K562 (cell line): ENCODE measurements around the gene MAN1B1. TPM values are rescaled to one million over a fixed set of nuclear protein-coding genes. Genes with fewer than 3 reads are reported as not detected.

ENCODE experiments used
- ATAC-seq: fragments of 200-7000 bp; cut with Tn5 transposase; 3 replicates; pipeline ENCODE4 v1.9.1; 2020; ENCODE audit warnings: moderate library complexity
- BruUV-seq: library from RNA; stranded (reverse); fragments of 400-500 nt; replicated peaks from 2 replicates; lab custom pipeline; 2021; lab: Mats Ljungman, UMichigan
- CTCF ChIA-PET: fragments of 300-600 bp; formaldehyde crosslinking; extraction: SDS; loops from one replicate; lab custom pipeline; 2021; ENCODE audit warnings: low intra/inter-chr PET ratio; lab: Yijun Ruan, JAX
- POLR2A ChIA-PET: fragments of 300-600, 350-650 bp; sonication (Branson Sonifier 250); formaldehyde crosslinking; extraction: SDS; loops from one replicate; lab custom pipeline; 2021; ENCODE audit warnings: antibody characterized with exemption, inconsistent platforms; lab: Yijun Ruan, JAX
- DNase-seq, 4 experiments: peaks; one replicate each; pipeline versions ENCODE4 v3.0.0 to v3.0.0-alpha.2; 2011 to 2018; ENCODE audit warnings: low spot score in 3 of 4, mixed read lengths in 3 of 4; ENCODE audit errors: extremely low read depth in 1 of 4
- FAIRE-seq: peaks from 2 replicates; lab custom pipeline; 2011; peaks lifted over from hg19 to GRCh38; lab: Jason Lieb, UNC
- H2AFZ ChIP-seq: 2 replicates; pipeline ENCODE4 v1.6.0; 2011; ENCODE audit warnings: low read depth, low read length, control low read depth, inconsistent platforms
- H3K27ac ChIP-seq: fragments of 200-600 bp; 3 replicates; pipeline ENCODE4 v1.8.0; 2011; ENCODE audit warnings: low read depth, mild to moderate bottlenecking, control low read depth, inconsistent platforms, low read length, moderate library complexity, mixed read lengths; ENCODE audit errors: extremely low read depth
- H3K27me3 ChIP-seq, 2 experiments: fragments of 300-600 bp in 1 of 2; 2 replicates in 1 of 2; 3 replicates in 1 of 2; pipeline versions ENCODE4 v1.6.0 to v1.8.0; 2011; ENCODE audit warnings: inconsistent platforms in 2 of 2, low read length in 2 of 2, mild to moderate bottlenecking in 1 of 2, mixed read lengths in 1 of 2, moderate library complexity in 1 of 2; ENCODE audit not compliant: control insufficient read depth in 2 of 2, insufficient read depth in 2 of 2
- H3K36me3 ChIP-seq: fragments of 300-600 bp; 3 replicates; pipeline ENCODE4 v1.8.0; 2011; ENCODE audit warnings: mild to moderate bottlenecking, low read length, inconsistent platforms; ENCODE audit not compliant: control insufficient read depth, insufficient read depth
- H3K4me1 ChIP-seq, 2 experiments: fragments of 200-600 bp in 1 of 2; replicated peaks in 1 of 2; 2 replicates in 1 of 2; 3 replicates in 1 of 2; pipeline versions ENCODE4 v1.5.1 to v1.8.0; 2011; ENCODE audit warnings: inconsistent platforms in 2 of 2, low read length in 2 of 2, mild to moderate bottlenecking in 1 of 2, mixed read lengths in 1 of 2, moderate library complexity in 1 of 2; ENCODE audit not compliant: control insufficient read depth in 2 of 2, insufficient read depth in 2 of 2
- H3K4me2 ChIP-seq: 2 replicates; pipeline ENCODE4 v1.6.1; 2011; ENCODE audit warnings: low read length, control low read depth, inconsistent platforms, mixed read lengths; ENCODE audit not compliant: insufficient read depth
- H3K4me3 ChIP-seq: fragments of 200-600 bp; sonication (generic), shearing (Covaris generic); 2 replicates; pipeline ENCODE4 v1.5.1; 2016; ENCODE audit warnings: control low read depth, inconsistent platforms
- H3K79me2 ChIP-seq: fragments of 200-600 bp; 3 replicates; pipeline ENCODE4 v1.8.0; 2011; ENCODE audit warnings: low read length, inconsistent platforms; ENCODE audit not compliant: control insufficient read depth, insufficient read depth
- H3K9ac ChIP-seq, 2 experiments: 2 replicates each; pipeline versions ENCODE4 v1.6.0 to v1.6.1; 2011; ENCODE audit warnings: low read depth in 2 of 2, low read length in 2 of 2, control low read depth in 1 of 2, inconsistent platforms in 1 of 2, mild to moderate bottlenecking in 1 of 2, mixed read lengths in 1 of 2; ENCODE audit not compliant: insufficient read depth in 1 of 2
- H3K9me1 ChIP-seq: one replicate; pipeline ENCODE4 v1.6.0; 2011; ENCODE audit warnings: inconsistent platforms, mild to moderate bottlenecking, low read length, moderate library complexity; ENCODE audit not compliant: control insufficient read depth, insufficient read depth
- H3K9me3 ChIP-seq: replicated peaks from 2 replicates; pipeline ENCODE4 v1.5.1; 2011; ENCODE audit warnings: low read depth, low read length, inconsistent platforms; ENCODE audit not compliant: control insufficient read depth, insufficient read depth
- H4K20me1 ChIP-seq: replicated peaks from 2 replicates; pipeline ENCODE4 v1.6.1; 2011; ENCODE audit warnings: low read length, inconsistent platforms, mixed read lengths; ENCODE audit not compliant: control insufficient read depth, insufficient read depth
- CBX2 ChIP-seq: fragments of 200-600 bp; sonication (generic); IDR thresholded peaks from one replicate; pipeline ENCODE4 v1.6.1; 2012; ENCODE audit warnings: mild to moderate bottlenecking, low read length, inconsistent platforms; ENCODE audit not compliant: insufficient read depth, poor library complexity, severe bottlenecking
- CTCFL ChIP-seq: IDR thresholded peaks from 2 replicates; pipeline ENCODE4 v1.6.1; 2011; ENCODE audit warnings: borderline replicate concordance, low read depth, mild to moderate bottlenecking, moderate library complexity, low read length; ENCODE audit not compliant: insufficient read depth, poor library complexity, severe bottlenecking
- E2F6 ChIP-seq, 2 experiments: IDR thresholded peaks; 2 replicates each; pipeline ENCODE4 v1.6.1; 2011; ENCODE audit warnings: borderline replicate concordance in 1 of 2, control low read depth in 1 of 2, low read depth in 1 of 2, low read length in 1 of 2, mild to moderate bottlenecking in 1 of 2, mixed read lengths in 1 of 2, moderate library complexity in 1 of 2; ENCODE audit not compliant: insufficient read depth in 1 of 2, insufficient read length in 1 of 2, poor library complexity in 1 of 2, severe bottlenecking in 1 of 2; ENCODE audit errors: extremely low read depth in 1 of 2
- GABPB2 ChIP-seq: fragments of 250-450 bp; sonication (Bioruptor Pico); conservative IDR thresholded peaks from 2 replicates; pipeline ENCODE4 v1.5.1; 2021; ENCODE audit warnings: mild to moderate bottlenecking
- HEY1 ChIP-seq: fragments of 250-450 bp; sonication (Bioruptor Pico); IDR thresholded peaks from 2 replicates; pipeline ENCODE4 v1.5.0; 2020; ENCODE audit warnings: mild to moderate bottlenecking, moderate library complexity, borderline replicate concordance
- HLTF ChIP-seq: fragments of 450-650 bp; IDR thresholded peaks from 2 replicates; pipeline ENCODE4 v1.6.1; 2016
- PCBP1 ChIP-seq: fragments of 200-400 bp; formaldehyde crosslinking; IDR thresholded peaks from 2 replicates; pipeline ENCODE4 v1.6.1; 2018; ENCODE audit warnings: mild to moderate bottlenecking, low read depth, low read length; ENCODE audit not compliant: poor library complexity, severe bottlenecking
- TEAD1 ChIP-seq, 2 experiments: fragments of 450-650 bp in 1 of 2; sonication (generic) in 1 of 2; formaldehyde crosslinking; IDR thresholded peaks; 2 replicates each; pipeline versions ENCODE4 v1.4.0 to v1.8.0; 2020 to 2022; ENCODE audit warnings: mild to moderate bottlenecking in 2 of 2, missing genetic modification reagents in 1 of 2
- THAP7 ChIP-seq: fragments of 250-450 bp; sonication (Bioruptor Pico); IDR thresholded peaks from 2 replicates; pipeline ENCODE4 v1.5.0; 2021
- ZBTB12 ChIP-seq: fragments of 250-450 bp; sonication (Bioruptor Pico); IDR thresholded peaks from 2 replicates; pipeline ENCODE4 v1.4.0; 2020
- ZKSCAN8 ChIP-seq: fragments of 200-800 bp; sonication (Bioruptor generic); IDR thresholded peaks from 2 replicates; pipeline ENCODE4 v1.6.1; 2016; ENCODE audit warnings: missing genetic modification characterization, missing compliant biosample characterization
- ZNF780A ChIP-seq: fragments of 250-450 bp; sonication (Bioruptor Pico); IDR thresholded peaks from 2 replicates; pipeline ENCODE4 v1.5.0; 2021; ENCODE audit warnings: mild to moderate bottlenecking
- WGBS: fragments of 100-300 bp; shearing (Covaris generic); methylation state at CpG from one replicate; pipeline ENCODE4 v1.1.6; 2016; ENCODE audit warnings: low coverage, mixed read lengths; ENCODE audit not compliant: insufficient coverage; ENCODE audit errors: missing lambda C conversion rate; 5-methylcytosine and 5-hydroxymethylcytosine counted together
- in situ Hi-C: fragments of 300-500 bp; cut with MboI; formaldehyde crosslinking; loops from 4 replicates; pipeline ENCODE4 v1.15.0; 2018; ENCODE audit warnings: inconsistent platforms, mixed read lengths
- intact Hi-C: fragments of 100-400 bp; cut with micrococcal nuclease; formaldehyde crosslinking; loops from 2 replicates; pipeline ENCODE4 v1.14.2; 2022
- polyA plus RNA-seq, 8 experiments: library from polyadenylated mRNA; depleted of rRNA in 4 of 8; stranded (reverse) in 5 of 8; unstranded in 3 of 8; fragments of >200 nt; fragmentation: Nextera tagmentation in 2 of 8; fragmentation: Illumina TruSeq in 1 of 8; extraction: Ambion mirVana in 2 of 8; extraction: Trizol in 1 of 8; gene quantifications; 2 replicates each; pipeline versions ENCODE4 v1.2.1 to v1.2.3, GENCODE V29; 2011 to 2014; ENCODE audit warnings: inconsistent platforms in 1 of 8, missing spikeins in 1 of 8
- total RNA-seq, 7 experiments: library from RNA; depleted of rRNA in 6 of 7; stranded (reverse); fragments of >200 nt in 6 of 7; fragmentation: Illumina TruSeq in 2 of 7; extraction: Trizol in 2 of 7; gene quantifications; 2 replicates each; pipeline versions ENCODE4 v1.2.1 to v1.2.3, GENCODE V29; 2011 to 2021; ENCODE audit warnings: low replicate concordance in 1 of 7

The MAN1B1 gene
- total and polyA plus RNA-seq, 9 of the 15 experiments (the other 6 are each of a cell fraction or from before 2014, with no cell fraction given) = 0.55 to 36.6 (median 27.3) TPM

GRCh38 chr9:137069508-137070091, 17.2 kb upstream of the MAN1B1 start:
- Histone ChIP-seq H3K4me3 (peak overlapping the region; percentile 65), H3K4me1 (peaks cover 32 to 80% of the 10 kb centered on the region in 2 experiments), H3K79me2 (peaks cover 39% of the 10 kb centered on the region), H3K27me3 (no peaks in the 10 kb centered on the region), H3K9me3 (no peaks in the 10 kb centered on the region), H4K20me1 (peaks cover 14% of the 10 kb centered on the region), H3K9ac (peak overlapping the region; percentile 86 to 94; a peak in 3 of 4 replicates), H3K9me1 (peaks cover 8% of the 10 kb centered on the region), H3K36me3 (peaks cover 29% of the 10 kb centered on the region; the same call in 2 of the 3 replicates), H2AFZ (no peak overlapping the region), H3K27ac (peak overlapping the region; percentile 88; the same call in 2 of the 3 replicates), H3K4me2 (peak overlapping the region; percentile 91)
- in situ Hi-C loops (no loop called here), intact Hi-C loops (loop anchor here (2.0 kb wide), 1 partner anchor 17 kb away; the partner anchor contains the start of gene MAN1B1)
- WGBS = 4% methylated on average over 15 of the region's 52 CpGs
- FAIRE-seq (no peak), DNase-seq (peak in 3 of 4 experiments; percentile 41 to 54 (median 49)), ATAC-seq (peak; percentile 15; the same call in 2 of the 3 replicates)
- CTCF ChIA-PET = interaction anchor here (0.6 to 0.9 kb wide), 2 partner anchors 24 to 830 kb away, joined by 4 to 5 read pairs; partner anchors contain the start of gene NPDC1
- no TSS peak for BruUV-seq
- POLR2A ChIA-PET = interaction anchor here (1.0 to 2.5 kb wide), 4 partner anchors 10 to 23 kb away, joined by 3 to 14 read pairs (median 4); partner anchors contain the start of genes MAN1B1 and NPDC1
- TF ChIP-seq GABPB2 (CRISPR knock-in tag) = no peak
- no peak for TF ChIP-seq ZKSCAN8
- TF ChIP-seq TEAD1 (CRISPR knock-in tag; IDR thresholded peaks at IDR 0.05) = 0 out of 4 replicates have a peak, but pooled peaks of 1 of the 2 experiments have one; percentile 24
- TF ChIP-seq HEY1 = no peak
- TF ChIP-seq ZNF780A = no peak
- no peak for TF ChIP-seq CBX2
- peak in 1 of 2 experiments; percentile 19 for TF ChIP-seq E2F6 (IDR thresholded peaks at IDR 0.05; ENCODE audit: borderline replicate concordance in 1 of 2, extremely low read depth in 1 of 2, insufficient read depth in 1 of 2, insufficient read length in 1 of 2, low read depth in 1 of 2, low read length in 1 of 2, poor library complexity in 1 of 2, severe bottlenecking in 1 of 2)
- TF ChIP-seq PCBP1 = peak; percentile 81
- no peak for TF ChIP-seq ZBTB12 (CRISPR knock-in tag)
- no peak for TF ChIP-seq CTCFL
- no peak for TF ChIP-seq THAP7 (CRISPR knock-in tag)
- no peak for TF ChIP-seq HLTF
